HCEC 1CT (cell line): Measurements from ENCODE around the gene AIFM1.

Experiments
- DNase-seq: peaks from one replicate; pipeline ENCODE4 v3.0.0-alpha.2; 2017

Gene AIFM1

DNA sequence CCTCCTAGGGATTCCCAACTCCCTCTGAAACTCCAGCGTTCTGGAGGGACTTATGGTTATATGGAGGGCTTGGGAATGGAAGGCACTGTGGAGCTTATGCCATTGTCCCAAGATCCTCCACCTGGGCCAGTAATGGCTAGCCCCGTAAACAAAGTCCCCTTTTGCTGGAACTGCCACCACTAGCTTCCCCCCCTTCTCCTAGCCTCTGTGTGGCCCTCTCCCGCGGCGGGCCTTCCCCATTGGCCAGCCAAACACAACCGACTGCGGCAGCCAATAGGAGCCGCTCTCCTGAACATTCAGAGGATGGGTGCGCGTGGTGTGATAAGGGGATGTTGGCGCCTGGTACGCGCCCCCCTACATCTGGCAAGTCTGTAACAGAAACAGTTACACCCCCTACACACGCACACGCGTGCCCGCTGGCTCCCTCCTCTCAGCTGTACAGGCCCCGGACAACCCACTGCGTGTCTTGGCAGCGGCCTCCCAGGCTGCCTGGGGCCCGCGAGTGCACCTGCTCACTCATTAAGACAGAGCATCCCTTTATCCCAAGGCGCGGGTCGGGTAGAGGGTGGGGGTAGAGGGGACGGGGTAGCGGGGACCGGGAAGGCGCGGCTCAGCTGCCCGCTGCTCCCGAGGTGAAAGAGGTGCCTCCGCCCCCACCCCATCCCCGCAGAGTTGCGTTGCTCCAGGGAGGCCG is 5.3 kb upstream of the AIFM1 start:
- DNase-seq: peak; percentile 18

DNA sequence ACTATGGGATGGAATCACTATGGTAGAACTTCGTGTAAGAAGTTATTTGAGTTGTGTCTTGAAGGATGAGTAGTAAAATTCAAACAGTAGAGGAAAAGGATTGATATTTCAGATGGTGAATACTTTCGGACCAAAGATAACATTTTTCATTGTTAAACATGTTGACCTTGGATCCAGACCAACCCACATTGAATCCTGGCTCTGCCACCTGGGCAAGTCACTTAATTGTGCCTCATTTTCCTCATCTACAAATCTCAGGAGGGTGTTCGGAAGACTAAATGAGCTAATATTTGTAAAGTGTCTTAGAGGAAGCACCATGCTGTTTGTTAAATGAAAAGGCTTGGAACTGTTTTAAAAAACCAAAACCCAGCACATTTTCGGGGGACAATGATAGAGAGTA is 1.4 kb upstream of the AIFM1 start:
- DNase-seq: no peak

DNA sequence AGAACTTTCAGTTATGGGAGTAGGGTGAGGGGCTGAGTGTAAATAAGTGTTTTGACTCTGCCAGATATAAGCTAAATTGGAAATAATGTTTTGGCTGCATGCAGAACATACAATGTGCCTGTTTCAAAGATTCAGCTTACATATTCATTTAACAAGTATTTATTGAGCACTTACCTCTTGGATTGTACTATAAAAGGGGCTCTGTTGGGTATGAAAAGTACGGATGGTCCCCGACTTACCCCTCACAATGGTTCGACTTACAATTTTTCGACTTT is 799 bp upstream of the AIFM1 start:
- no peak for DNase-seq

- peak; percentile 36 for DNase-seq
Measured at GRCh38 chrX:130165181-130165702, 399 bp downstream of the AIFM1 start.

DNA sequence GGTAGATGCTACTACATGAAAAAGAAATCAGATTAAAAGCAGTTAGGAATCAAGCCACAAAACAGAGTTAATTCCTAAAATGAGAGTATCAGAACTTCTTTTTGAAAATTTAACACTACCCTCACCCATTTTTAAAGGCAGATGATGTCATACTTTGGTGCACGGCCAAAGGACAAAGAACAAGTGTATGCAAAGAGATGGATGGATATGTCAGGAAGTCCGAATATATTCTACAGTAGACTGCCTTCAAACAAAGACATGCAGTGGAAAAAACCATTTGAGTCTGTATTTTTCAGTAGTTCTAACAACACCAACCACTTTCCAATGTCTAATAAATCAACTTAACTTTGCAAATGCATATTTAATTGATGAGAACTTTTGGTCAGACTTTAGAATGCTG is 2.2 kb downstream of the AIFM1 start:
- DNase-seq: no peak

- DNase-seq: no peak
Measured at GRCh38 chrX:130162094-130162735, 3.4 kb downstream of the AIFM1 start.

DNA sequence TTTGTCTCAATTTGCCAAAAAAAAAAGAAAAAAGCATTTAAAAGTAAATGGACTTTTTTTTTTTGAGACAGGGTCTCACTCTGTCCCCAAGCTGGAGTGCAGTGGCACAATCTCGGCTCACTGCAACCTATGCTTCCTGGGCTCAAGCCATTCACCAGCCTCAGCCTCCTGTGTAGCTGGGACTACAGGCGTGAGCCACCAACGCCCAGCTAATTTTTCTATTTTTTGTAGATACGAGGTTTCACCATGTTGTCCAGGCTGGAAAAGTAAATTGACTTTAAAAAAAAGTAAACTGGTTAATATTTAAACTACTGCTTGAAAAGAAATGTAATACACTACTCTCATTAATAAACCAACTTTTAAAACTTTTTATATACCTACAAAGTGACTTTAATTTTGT is 5.9 kb downstream of the AIFM1 start:
- no peak for DNase-seq

DNA sequence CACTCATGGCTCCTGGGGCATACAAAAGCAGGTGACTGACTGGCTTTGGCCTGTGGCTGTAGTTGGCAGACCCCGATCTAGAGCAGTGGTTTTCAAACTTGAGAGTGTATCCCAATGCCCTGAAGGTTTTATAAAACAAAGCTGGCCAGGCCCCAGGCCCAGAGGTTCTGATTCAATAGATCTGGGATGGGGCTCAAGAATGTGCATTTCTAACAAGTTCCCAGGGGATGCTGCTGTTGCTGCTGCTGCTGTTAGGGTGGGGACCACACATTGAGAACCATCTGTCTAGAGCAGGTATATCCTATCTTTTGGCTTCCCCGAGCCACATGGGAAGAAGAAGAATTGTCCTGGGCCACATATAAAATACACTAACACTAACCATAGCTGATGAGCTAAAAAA is 7.3 kb downstream of the AIFM1 start:
- no peak for DNase-seq

GRCh38 chrX:130155564-130155963 is 10.1 kb downstream of the AIFM1 start:
- DNase-seq: no peak

DNA sequence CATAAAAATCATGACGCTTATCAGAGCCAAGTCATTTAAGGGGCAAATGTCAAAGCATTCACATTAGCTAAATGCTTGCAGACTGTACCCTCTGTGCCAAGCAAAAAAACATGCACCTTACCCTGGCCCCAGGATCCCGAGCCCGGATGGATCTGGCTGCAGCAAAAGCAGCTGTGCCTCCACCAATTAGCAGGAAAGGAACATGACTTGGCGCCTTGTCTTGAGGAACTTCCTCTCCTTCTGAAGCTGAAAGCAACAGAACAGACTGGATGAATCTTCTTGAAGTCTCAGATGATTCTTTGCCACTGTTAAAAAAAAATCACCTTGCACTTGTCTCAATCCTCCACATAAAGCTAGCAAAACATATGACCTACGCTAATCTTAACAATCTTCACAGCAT is 18.0 kb downstream of the AIFM1 start:
- DNase-seq: no peak

DNA sequence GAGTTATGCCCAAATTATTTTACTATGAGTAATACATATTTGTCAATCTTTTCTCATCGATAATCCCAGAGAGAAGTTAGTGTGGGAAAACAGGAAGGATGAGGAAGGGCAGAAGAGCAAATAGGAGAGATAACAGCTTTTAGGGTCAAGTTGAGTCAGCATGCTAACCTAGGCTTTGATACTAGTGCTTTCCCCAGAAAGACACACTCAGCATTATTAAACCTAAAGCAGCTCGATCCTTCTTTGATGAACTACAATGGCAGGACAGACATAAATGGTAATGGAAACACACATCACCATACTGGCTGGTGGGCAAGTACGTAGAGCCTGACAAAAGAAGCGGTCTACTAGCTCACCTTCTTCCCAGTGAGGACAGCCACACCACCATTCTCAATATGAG is 20.5 kb downstream of the AIFM1 start:
- peak; percentile 3 for DNase-seq

GRCh38 chrX:130144509-130144908 is 21.1 kb downstream of the AIFM1 start:
- peak; percentile 6 for DNase-seq

GRCh38 chrX:130139474-130140201 is 26.0 kb downstream of the AIFM1 start:
- DNase-seq: no peak

DNA sequence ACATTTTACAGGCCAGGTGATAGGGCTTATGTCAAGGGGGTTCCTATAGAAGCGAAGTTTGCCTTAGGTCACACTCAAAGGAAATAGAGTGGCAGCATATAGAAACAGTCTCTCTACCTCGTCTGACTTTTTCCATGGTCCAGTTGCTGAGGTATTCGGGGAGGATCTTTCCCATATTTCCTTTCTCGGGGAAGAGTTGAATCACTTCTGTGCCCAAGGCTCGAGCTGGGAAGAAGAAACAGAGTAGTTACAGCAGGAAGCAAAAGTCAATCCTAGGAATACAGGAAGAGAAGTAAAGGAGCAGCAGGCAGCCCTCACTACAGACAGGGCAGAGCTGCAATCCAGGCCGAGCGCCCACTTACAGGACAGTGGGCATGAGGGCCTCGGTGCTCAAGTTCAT is 28.7 kb downstream of the AIFM1 start:
- no peak for DNase-seq

DNA sequence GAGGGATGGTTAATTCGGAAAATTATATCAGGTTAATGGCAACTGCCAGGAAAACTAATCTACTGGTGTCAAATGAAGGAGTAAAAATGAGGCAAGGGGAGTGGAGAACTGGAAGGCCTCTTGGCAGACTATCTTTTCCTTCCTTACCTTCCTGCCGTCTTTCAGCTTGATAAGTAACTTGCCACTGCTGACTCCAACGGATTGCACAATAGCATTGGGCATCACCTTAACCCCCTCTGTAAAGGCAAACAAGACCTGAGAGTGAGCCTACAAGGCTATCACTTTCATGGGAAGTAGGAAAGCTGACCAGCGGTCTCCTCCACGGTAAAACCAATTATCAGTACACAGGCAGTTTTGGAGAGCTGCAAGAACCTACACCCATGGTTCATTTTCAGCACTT is 29.1 kb downstream of the AIFM1 start:
- DNase-seq: no peak

- no peak for DNase-seq
Measured at GRCh38 chrX:130130990-130131389, 34.7 kb downstream of the AIFM1 start.

GRCh38 chrX:130125091-130125874 is 40.4 kb downstream of the AIFM1 start:
- no peak for DNase-seq

- no peak for DNase-seq
Measured at GRCh38 chrX:130124577-130124976, 41.1 kb downstream of the AIFM1 start.

DNA sequence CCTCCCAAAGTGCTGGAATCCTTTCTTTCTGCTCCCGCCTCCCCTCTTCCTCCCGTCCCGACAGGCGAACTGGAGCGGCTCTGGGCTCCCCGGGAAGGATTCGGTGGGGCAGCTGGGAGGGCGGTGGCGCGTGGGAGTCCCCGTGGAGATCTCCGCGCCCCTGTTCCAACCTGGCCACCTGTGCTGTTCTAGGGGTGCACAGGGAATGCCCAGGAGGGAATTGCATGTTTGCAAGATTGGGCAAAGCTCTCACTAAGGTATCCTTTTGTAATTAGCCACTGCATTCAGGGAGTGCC is 44.2 kb downstream of the AIFM1 start:
- no peak for DNase-seq

- peak; percentile 69 for DNase-seq
Measured at GRCh38 chrX:130120746-130121504, 44.7 kb downstream of the AIFM1 start.

GRCh38 chrX:130120321-130120731 is 45.3 kb downstream of the AIFM1 start:
- DNase-seq: no peak

DNA sequence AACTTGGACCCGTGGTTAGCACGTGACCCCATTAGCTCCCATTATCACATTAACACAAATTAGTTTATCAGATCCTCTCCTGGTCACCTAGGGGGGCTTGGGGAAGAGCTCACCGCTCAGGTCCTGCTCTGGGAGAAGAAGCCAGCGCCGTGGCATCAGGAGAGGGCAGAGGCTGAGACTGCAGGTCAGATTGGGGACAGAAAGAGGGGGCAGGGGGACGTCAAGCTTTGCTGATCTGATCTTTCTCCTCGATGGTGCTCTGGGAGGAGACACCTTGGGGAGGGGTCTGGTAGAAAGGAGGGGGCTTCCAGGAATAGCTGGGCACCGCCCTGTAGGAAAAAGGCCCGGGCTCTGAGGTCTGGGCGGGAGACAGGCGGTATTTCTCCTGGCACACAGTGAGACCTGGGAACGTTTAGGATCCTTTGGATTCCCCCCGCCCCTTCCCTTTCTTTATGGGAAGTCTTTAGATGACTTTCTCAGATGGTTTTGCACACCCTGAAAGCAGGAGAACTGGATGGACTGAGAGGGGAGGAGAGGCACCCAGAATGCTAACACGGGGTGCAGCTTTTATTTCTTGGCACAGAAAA is 46.2 kb downstream of the AIFM1 start:
- DNase-seq: no peak
